GM21619 (cell line): ENCODE data around the gene RC3H2.
"Not testable (repeated sequence)": the region's sequence is repeated elsewhere in the genome, so short reads cannot be mapped to it uniquely, and the experiment has no call there.

Experiments
- ATAC-seq: cut with Tn5 transposase; IDR thresholded peaks from one replicate; pipeline ENCODE4 v1.9.1; 2021; ENCODE audit not compliant: unreplicated experiment

The RC3H2 gene

GRCh38 chr9:122848256-122848943, 56.8 kb downstream of the RC3H2 start:
- ATAC-seq: no peak

- ATAC-seq: no peak
Observed at GRCh38 chr9:122846371-122846940, 58.7 kb downstream of the RC3H2 start.

GRCh38 chr9:122845116-122845515, 60.0 kb downstream of the RC3H2 start:
- no peak for ATAC-seq

GRCh38 chr9:122844137-122844536, 61.0 kb downstream of the RC3H2 start:
- ATAC-seq: no peak

- ATAC-seq: no peak
Observed at GRCh38 chr9:122841501-122841900, 63.7 kb downstream of the RC3H2 start.

- not testable (repeated sequence) for ATAC-seq
Observed at GRCh38 chr9:122838441-122838840, 66.7 kb downstream of the RC3H2 start.

- no peak for ATAC-seq
Observed at GRCh38 chr9:122837266-122837850, 67.8 kb downstream of the RC3H2 start.

GRCh38 chr9:122835313-122835731, 69.8 kb downstream of the RC3H2 start:
- no peak for ATAC-seq

- no peak for ATAC-seq
Observed at GRCh38 chr9:122832194-122832593, 73.0 kb downstream of the RC3H2 start.

GRCh38 chr9:122828965-122829284, 76.2 kb downstream of the RC3H2 start:
- not testable (repeated sequence) for ATAC-seq

- ATAC-seq: peak; percentile 13
Observed at GRCh38 chr9:122827761-122828093, 77.4 kb downstream of the RC3H2 start.

GRCh38 chr9:122822938-122823337, 82.2 kb downstream of the RC3H2 start:
- no peak for ATAC-seq

- ATAC-seq: no peak
Observed at GRCh38 chr9:122822056-122822455, 83.1 kb downstream of the RC3H2 start.

- no peak for ATAC-seq
Observed at GRCh38 chr9:122821278-122821943, 83.7 kb downstream of the RC3H2 start.

- no peak for ATAC-seq
Observed at GRCh38 chr9:122820490-122820845, 84.7 kb downstream of the RC3H2 start.

- no peak for ATAC-seq
Observed at GRCh38 chr9:122819791-122820489, 85.2 kb downstream of the RC3H2 start.

- ATAC-seq: no peak
Observed at GRCh38 chr9:122819326-122819725, 85.8 kb downstream of the RC3H2 start.

GRCh38 chr9:122816163-122816867, 88.8 kb downstream of the RC3H2 start:
- ATAC-seq: peak; percentile 74

- ATAC-seq: no peak
Observed at GRCh38 chr9:122815544-122815943, 89.6 kb downstream of the RC3H2 start.

GRCh38 chr9:122814545-122814944, 90.6 kb downstream of the RC3H2 start:
- ATAC-seq: no peak

- ATAC-seq: no peak
Observed at GRCh38 chr9:122812736-122813135, 92.4 kb downstream of the RC3H2 start.
